MCF 10A (cell line): ENCODE measurements around the gene RAB36. TPM values are rescaled to one million over a fixed set of nuclear protein-coding genes. Genes with fewer than 3 reads are reported as not detected.

Experiments used
- BruUV-seq: library from RNA; stranded (reverse); fragments of 400-500 nt; replicated peaks from 2 replicates; lab custom pipeline; 2021; lab: Mats Ljungman, UMichigan
- CTCF ChIA-PET: fragments of 300-600 bp; sonication (Branson Sonifier 250); formaldehyde crosslinking; extraction: SDS; loops from one replicate; lab custom pipeline; 2021; ENCODE audit warnings: antibody characterized with exemption, inconsistent platforms; lab: Yijun Ruan, JAX
- POLR2A ChIA-PET: fragments of 300-600, 350-650 bp; sonication (Branson Sonifier 250); formaldehyde crosslinking; extraction: SDS; loops from one replicate; lab custom pipeline; 2020; ENCODE audit warnings: antibody characterized with exemption, inconsistent platforms; lab: Yijun Ruan, JAX
- DNase-seq: peaks from one replicate; pipeline ENCODE4 v3.0.0-alpha.2; 2018; ENCODE audit not compliant: unreplicated experiment
- H3K27ac Mint-ChIP-seq: one replicate; pipeline ENCODE4 v1.8.0; 2022; ENCODE audit warnings: mild to moderate bottlenecking, low read depth, mixed read lengths; ENCODE audit not compliant: unreplicated experiment
- H3K27me3 Mint-ChIP-seq: one replicate; pipeline ENCODE4 v1.8.0; 2022; ENCODE audit warnings: mixed read lengths; ENCODE audit not compliant: insufficient read depth, unreplicated experiment
- H3K36me3 Mint-ChIP-seq: one replicate; pipeline ENCODE4 v1.8.0; 2022; ENCODE audit warnings: mild to moderate bottlenecking, moderate library complexity, mixed read lengths; ENCODE audit not compliant: insufficient read depth, unreplicated experiment
- H3K4me1 Mint-ChIP-seq: one replicate; pipeline ENCODE4 v1.8.0; 2022; ENCODE audit warnings: mixed read lengths; ENCODE audit not compliant: insufficient read depth, unreplicated experiment
- H3K4me3 Mint-ChIP-seq: one replicate; pipeline ENCODE4 v1.8.0; 2022; ENCODE audit warnings: mild to moderate bottlenecking, moderate library complexity, mixed read lengths; ENCODE audit not compliant: unreplicated experiment
- H3K9me3 Mint-ChIP-seq: one replicate; pipeline ENCODE4 v1.8.0; 2022; ENCODE audit warnings: mixed read lengths; ENCODE audit not compliant: unreplicated experiment
- intact Hi-C: fragments of 100-400 bp; cut with micrococcal nuclease; formaldehyde crosslinking; loops from 2 replicates; pipeline ENCODE4 v1.14.1; 2022
- total RNA-seq: library from RNA; stranded (reverse); gene quantifications from 2 replicates; pipeline ENCODE4 v1.2.3, GENCODE V29; 2022
- TF ChIP-seq, protein P1 (sequence below): fragments of 200-600 bp; IDR thresholded peaks from one replicate; pipeline ENCODE4 v1.8.0; 2022; ENCODE audit warnings: antibody characterized with exemption, mild to moderate bottlenecking; ENCODE audit not compliant: unreplicated experiment

The RAB36 gene
- total RNA-seq, 1 experiment from 2014 or later: 8.5 TPM

GRCh38 chr22:23117891-23118646 is 27.2 kb upstream of the RAB36 start:
- CTCF ChIA-PET: interaction anchor here (0.6 to 1.1 kb wide), 5 partner anchors 15 to 162 kb away, joined by 3 to 6 read pairs (median 3); no protein-coding TSS in a partner anchor
- BruUV-seq: no TSS peak

DNA sequence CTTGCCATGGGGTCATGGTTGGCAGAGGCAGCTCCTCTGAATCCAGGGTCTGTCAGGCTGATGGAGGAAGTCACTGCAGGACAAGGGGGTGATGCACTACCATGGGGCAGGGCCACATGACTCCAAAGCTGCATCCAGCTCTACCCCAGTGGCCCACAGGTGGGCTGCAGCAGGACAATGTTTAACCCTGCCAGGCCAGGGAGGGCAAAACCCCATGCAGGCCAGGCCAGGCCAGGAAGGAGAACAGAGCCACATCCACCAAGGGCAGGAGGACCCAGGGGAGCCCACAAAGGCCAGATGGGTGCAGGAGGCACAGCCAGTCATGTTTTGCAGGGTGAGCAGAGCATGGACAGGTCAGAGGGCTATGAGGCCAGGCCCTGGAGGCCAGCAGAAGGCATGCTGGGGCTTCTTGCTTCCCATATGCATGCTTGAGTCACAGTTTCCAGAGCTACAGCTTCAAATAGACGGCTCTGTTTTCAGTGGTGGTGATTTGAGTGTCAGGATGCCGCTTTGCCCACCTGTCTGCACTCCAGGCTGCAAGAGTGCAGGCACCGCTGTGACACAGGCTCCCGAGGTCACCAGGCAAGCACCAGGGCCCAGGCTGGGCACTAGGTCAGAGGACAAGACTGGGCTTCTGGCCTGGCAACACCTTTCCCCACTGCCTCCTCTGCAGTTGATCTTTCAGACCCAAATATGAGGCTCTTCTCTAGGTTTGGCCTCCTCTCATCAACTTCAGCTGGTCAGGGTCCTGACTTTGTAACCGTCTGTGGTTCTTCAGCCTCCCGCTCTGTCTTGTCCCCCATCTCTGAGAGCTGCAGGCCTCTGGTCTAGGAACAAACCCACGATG is 26.4 kb upstream of the RAB36 start:
- TF ChIP-seq, protein P1, sequence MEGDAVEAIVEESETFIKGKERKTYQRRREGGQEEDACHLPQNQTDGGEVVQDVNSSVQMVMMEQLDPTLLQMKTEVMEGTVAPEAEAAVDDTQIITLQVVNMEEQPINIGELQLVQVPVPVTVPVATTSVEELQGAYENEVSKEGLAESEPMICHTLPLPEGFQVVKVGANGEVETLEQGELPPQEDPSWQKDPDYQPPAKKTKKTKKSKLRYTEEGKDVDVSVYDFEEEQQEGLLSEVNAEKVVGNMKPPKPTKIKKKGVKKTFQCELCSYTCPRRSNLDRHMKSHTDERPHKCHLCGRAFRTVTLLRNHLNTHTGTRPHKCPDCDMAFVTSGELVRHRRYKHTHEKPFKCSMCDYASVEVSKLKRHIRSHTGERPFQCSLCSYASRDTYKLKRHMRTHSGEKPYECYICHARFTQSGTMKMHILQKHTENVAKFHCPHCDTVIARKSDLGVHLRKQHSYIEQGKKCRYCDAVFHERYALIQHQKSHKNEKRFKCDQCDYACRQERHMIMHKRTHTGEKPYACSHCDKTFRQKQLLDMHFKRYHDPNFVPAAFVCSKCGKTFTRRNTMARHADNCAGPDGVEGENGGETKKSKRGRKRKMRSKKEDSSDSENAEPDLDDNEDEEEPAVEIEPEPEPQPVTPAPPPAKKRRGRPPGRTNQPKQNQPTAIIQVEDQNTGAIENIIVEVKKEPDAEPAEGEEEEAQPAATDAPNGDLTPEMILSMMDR: no peak
- Mint-ChIP-seq H3K27me3 (peaks cover 17% of the 10 kb centered on the region), H3K4me3 (no peak overlapping the region), H3K9me3 (no peaks in the 10 kb centered on the region), H3K4me1 (no peaks in the 10 kb centered on the region), H3K36me3 (no peaks in the 10 kb centered on the region), H3K27ac (no peak overlapping the region)
- ChIA-PET CTCF (interaction anchor here (0.9 to 1.8 kb wide), 3 partner anchors 9 to 162 kb away, joined by 4 to 7 read pairs (median 6); no protein-coding TSS in a partner anchor), POLR2A (no interaction called here)
- intact Hi-C loops: no loop called here
- no peak for DNase-seq
- BruUV-seq: no TSS peak

More at GRCh38 chr22:23117891-23118646, 27.2 kb upstream of the RAB36 start:
- no peaks in the 10 kb centered on the region for H3K4me1 Mint-ChIP-seq
- DNase-seq: no peak
- intact Hi-C loops: no loop called here
- no peaks in the 10 kb centered on the region for H3K36me3 Mint-ChIP-seq
- POLR2A ChIA-PET: interaction anchor here (0.6 kb wide), 1 partner anchor 149 kb away, joined by 3 read pairs; no protein-coding TSS in a partner anchor
- H3K4me3 Mint-ChIP-seq: no peak overlapping the region
- TF ChIP-seq, protein P1: no peak
- H3K9me3 Mint-ChIP-seq: no peaks in the 10 kb centered on the region
- H3K27me3 Mint-ChIP-seq: peaks cover 11% of the 10 kb centered on the region
- no peak overlapping the region for H3K27ac Mint-ChIP-seq

- Mint-ChIP-seq H3K27me3 (peaks cover 17% of the 10 kb centered on the region), H3K27ac (no peak overlapping the region), H3K4me3 (no peak overlapping the region), H3K4me1 (no peaks in the 10 kb centered on the region), H3K36me3 (no peaks in the 10 kb centered on the region), H3K9me3 (no peaks in the 10 kb centered on the region)
- DNase-seq: no peak
- TF ChIP-seq, protein P1: no peak
- ChIA-PET CTCF (interaction anchor here (1.0 to 1.8 kb wide), 3 partner anchors 8 to 161 kb away, joined by 3 to 12 read pairs (median 7); no protein-coding TSS in a partner anchor), POLR2A (no interaction called here)
- no TSS peak for BruUV-seq
- intact Hi-C loops: no loop called here
These were observed 25.5 kb upstream of the RAB36 start for GRCh38 chr22:23119494-23120414.
